Liver (tissue), 9 donors: ENCODE measurements around the gene CAPN1. TPM values are rescaled to one million over a fixed set of nuclear protein-coding genes. Genes with fewer than 3 reads are reported as not detected.

Experiments
- DNase-seq: peaks from one replicate; pipeline ENCODE4 v3.0.0-alpha.2; 2017; ENCODE audit warnings: low spot score
- H3K27ac ChIP-seq, 2 donors: one replicate each; pipeline ENCODE4 v1.7.0; 2013; ENCODE audit warnings: inconsistent platforms in 2 of 2, low read length in 2 of 2, control low read depth in 1 of 2, low read depth in 1 of 2, mild to moderate bottlenecking in 1 of 2
- H3K27me3 ChIP-seq, 4 donors: one replicate each; pipeline versions ENCODE4 v1.6.1 to v1.7.0; 2013; ENCODE audit warnings: low read length in 3 of 4, inconsistent platforms in 1 of 4, mild to moderate bottlenecking in 1 of 4, moderate library complexity in 1 of 4; ENCODE audit not compliant: control insufficient read depth in 4 of 4, insufficient read depth in 4 of 4
- H3K36me3 ChIP-seq, 4 donors: one replicate each; pipeline versions ENCODE4 v1.6.1 to v1.7.0; 2013; ENCODE audit warnings: low read length in 3 of 4, mild to moderate bottlenecking in 3 of 4, low read depth in 1 of 4, moderate library complexity in 1 of 4; ENCODE audit not compliant: control insufficient read depth in 4 of 4, insufficient read depth in 3 of 4
- H3K4me1 ChIP-seq, 4 donors: one replicate each; pipeline versions ENCODE4 v1.6.1 to v1.7.0; 2013; ENCODE audit warnings: low read length in 3 of 4, mild to moderate bottlenecking in 3 of 4, moderate library complexity in 1 of 4; ENCODE audit not compliant: control insufficient read depth in 4 of 4, insufficient read depth in 4 of 4
- H3K4me3 ChIP-seq, 3 donors: one replicate each; pipeline versions ENCODE4 v1.6.1 to v1.7.0; 2013; ENCODE audit warnings: low read length in 3 of 3, control low read depth in 1 of 3, low read depth in 1 of 3, mild to moderate bottlenecking in 1 of 3
- H3K9ac ChIP-seq, 2 donors: one replicate each; pipeline ENCODE4 v1.7.0; 2013; ENCODE audit warnings: low read length in 2 of 2, mild to moderate bottlenecking in 2 of 2, moderate library complexity in 2 of 2, control low read depth in 1 of 2, low read depth in 1 of 2
- H3K9me3 ChIP-seq, 4 donors: one replicate each; pipeline versions ENCODE4 v1.6.1 to v1.7.0; 2013; ENCODE audit warnings: low read length in 3 of 4; ENCODE audit not compliant: control insufficient read depth in 4 of 4
- ATF3 ChIP-seq: IDR thresholded peaks from 2 replicates; pipeline ENCODE4 v1.6.1; 2016; ENCODE audit warnings: antibody characterized with exemption
- CTCF ChIP-seq: fragments of 150-350 bp; IDR thresholded peaks from 2 replicates; pipeline ENCODE4 v1.5.1; 2017; ENCODE audit warnings: improper control_type of control experiment, low read depth, low read length; ENCODE audit not compliant: missing input control
- FOXA1 ChIP-seq: IDR thresholded peaks from 2 replicates; pipeline ENCODE4 v1.6.1; 2016; ENCODE audit warnings: antibody characterized with exemption
- FOXA2 ChIP-seq: IDR thresholded peaks from 2 replicates; pipeline ENCODE4 v1.6.1; 2016; ENCODE audit warnings: antibody characterized with exemption
- HNF4A ChIP-seq, 2 donors: conservative IDR thresholded peaks; 2 replicates each; pipeline ENCODE4 v1.6.1; 2016; ENCODE audit warnings: antibody characterized with exemption in 2 of 2, mild to moderate bottlenecking in 2 of 2
- JUND ChIP-seq, 2 donors: IDR thresholded peaks; 2 replicates each; pipeline ENCODE4 v1.6.1; 2016; ENCODE audit warnings: antibody characterized with exemption in 2 of 2
- MAX ChIP-seq: IDR thresholded peaks from 2 replicates; pipeline ENCODE4 v1.6.1; 2016; ENCODE audit warnings: antibody characterized with exemption
- NR2F2 ChIP-seq: IDR thresholded peaks from 2 replicates; pipeline ENCODE4 v1.6.1; 2016; ENCODE audit warnings: antibody characterized with exemption
- RAD21 ChIP-seq, 2 donors: IDR thresholded peaks; 2 replicates each; pipeline ENCODE4 v1.6.1; 2016; ENCODE audit warnings: antibody characterized with exemption in 2 of 2, mild to moderate bottlenecking in 2 of 2
- REST ChIP-seq: IDR thresholded peaks from 2 replicates; pipeline ENCODE4 v1.6.1; 2016; ENCODE audit warnings: antibody characterized with exemption, mild to moderate bottlenecking
- RXRA ChIP-seq, 2 donors: IDR thresholded peaks; 2 replicates each; pipeline ENCODE4 v1.6.1; 2017 to 2018; ENCODE audit warnings: antibody characterized with exemption in 2 of 2, mild to moderate bottlenecking in 1 of 2
- SP1 ChIP-seq: IDR thresholded peaks from 2 replicates; pipeline ENCODE4 v1.6.1; 2018; ENCODE audit warnings: antibody characterized with exemption, mild to moderate bottlenecking
- TAF1 ChIP-seq: conservative IDR thresholded peaks from 2 replicates; pipeline ENCODE4 v1.6.1; 2016; ENCODE audit warnings: antibody characterized with exemption, mild to moderate bottlenecking
- WGBS: extraction: QIAGEN DNeasy Blood & Tissue Kit; methylation state at CpG from one replicate; pipeline ENCODE4 v1.1.7; 2013; 5-methylcytosine and 5-hydroxymethylcytosine counted together
- polyA plus RNA-seq, 2 donors: library from polyadenylated mRNA; stranded (reverse) in 1 of 2; unstranded in 1 of 2; fragments of 200-250 nt in 1 of 2; fragments of >200 nt in 1 of 2; fragmentation: Nextera tagmentation in 1 of 2; extraction: Ambion mirVana in 1 of 2; gene quantifications; one replicate each; pipeline versions ENCODE4 v1.2.1 to v1.2.3, GENCODE V29; 2013 to 2015
- total RNA-seq, 2 donors: library from RNA; depleted of rRNA; stranded (reverse); fragments of >200 nt; gene quantifications; one replicate each; pipeline ENCODE4 v1.2.3, GENCODE V29; 2014
- donor health status: healthy.
- donor health status: healthy.
- donor health status: healthy.
- donor health status: healthy.
- donor health status: healthy.

Gene CAPN1
- total and polyA plus RNA-seq, 4 donors: 39.6 to 183 (median 65.1) TPM

- Histone ChIP-seq H3K9ac (no peak overlapping the region), H3K27me3 (no peaks in the 10 kb centered on the region), H3K4me1 (peaks cover 2 to 16% (median 7%) of the 10 kb centered on the region in 4 donors), H3K9me3 (no peaks in the 10 kb centered on the region), H3K4me3 (no peak overlapping the region), H3K27ac (no peak overlapping the region), H3K36me3 (no peaks in the 10 kb centered on the region)
- WGBS: 84% methylated on average over 3 of the region's 3 CpGs
- TF ChIP-seq FOXA1: no peak
- no peak for TF ChIP-seq NR2F2
- TF ChIP-seq HNF4A (conservative IDR thresholded peaks at IDR 0.05): no peak
- TF ChIP-seq TAF1: no peak
- no peak for TF ChIP-seq RAD21 (IDR thresholded peaks at IDR 0.05)
- TF ChIP-seq ATF3: no peak
- TF ChIP-seq RXRA (IDR thresholded peaks at IDR 0.05): no peak
- no peak for TF ChIP-seq CTCF
- no peak for TF ChIP-seq REST
- DNase-seq: no peak
Observed at GRCh38 chr11:65160643-65161042, 21.1 kb upstream of the CAPN1 start.

GRCh38 chr11:65163684-65164083, 18.0 kb upstream of the CAPN1 start:
- peak overlapping the region in 1 of 2 donors; percentile 25 for H3K27ac ChIP-seq
- 42% methylated on average over 2 of the region's 2 CpGs for WGBS
- no peak for DNase-seq
- H3K4me1 ChIP-seq: peaks cover 2 to 19% (median 13%) of the 10 kb centered on the region in 4 donors
- no peaks in the 10 kb centered on the region for H3K36me3 ChIP-seq
- H3K9me3 ChIP-seq: no peaks in the 10 kb centered on the region
- H3K4me3 ChIP-seq: no peak overlapping the region
- no peaks in the 10 kb centered on the region for H3K27me3 ChIP-seq
- no peak overlapping the region for H3K9ac ChIP-seq
- TF ChIP-seq MAX (no peak), NR2F2 (no peak), JUND (IDR thresholded peaks at IDR 0.05) (no peak), SP1 (no peak), ATF3 (no peak), CTCF (no peak), FOXA2 (no peak)
